GM19438 (cell line): ENCODE measurements around the gene SPATA32.
"Not testable (repeated sequence)": the region's sequence is repeated elsewhere in the genome, so short reads cannot be mapped to it uniquely, and the experiment has no call there.

Source experiments
- ATAC-seq: cut with Tn5 transposase; IDR thresholded peaks from one replicate; pipeline ENCODE4 v1.9.1; 2021; ENCODE audit warnings: low read depth; ENCODE audit not compliant: unreplicated experiment

Gene SPATA32, protein sequence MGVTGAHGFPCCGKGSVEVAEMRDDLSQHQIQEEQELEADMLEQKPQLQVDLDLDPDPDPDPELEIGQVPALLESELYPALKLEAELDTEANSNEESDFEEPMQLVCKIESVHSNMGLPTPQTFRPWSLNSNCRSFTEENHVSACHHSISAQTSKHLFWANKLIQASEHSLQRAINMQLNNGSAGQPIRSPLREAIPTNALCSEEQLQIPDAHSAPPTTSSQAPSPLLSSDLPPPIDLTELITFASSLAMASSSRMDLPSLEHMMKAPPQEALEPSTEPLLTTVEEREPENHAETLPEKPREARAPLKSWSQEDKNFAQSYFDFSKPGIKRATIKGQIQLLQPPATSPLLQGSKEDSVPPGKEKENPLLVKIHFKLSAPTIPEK

DNA sequence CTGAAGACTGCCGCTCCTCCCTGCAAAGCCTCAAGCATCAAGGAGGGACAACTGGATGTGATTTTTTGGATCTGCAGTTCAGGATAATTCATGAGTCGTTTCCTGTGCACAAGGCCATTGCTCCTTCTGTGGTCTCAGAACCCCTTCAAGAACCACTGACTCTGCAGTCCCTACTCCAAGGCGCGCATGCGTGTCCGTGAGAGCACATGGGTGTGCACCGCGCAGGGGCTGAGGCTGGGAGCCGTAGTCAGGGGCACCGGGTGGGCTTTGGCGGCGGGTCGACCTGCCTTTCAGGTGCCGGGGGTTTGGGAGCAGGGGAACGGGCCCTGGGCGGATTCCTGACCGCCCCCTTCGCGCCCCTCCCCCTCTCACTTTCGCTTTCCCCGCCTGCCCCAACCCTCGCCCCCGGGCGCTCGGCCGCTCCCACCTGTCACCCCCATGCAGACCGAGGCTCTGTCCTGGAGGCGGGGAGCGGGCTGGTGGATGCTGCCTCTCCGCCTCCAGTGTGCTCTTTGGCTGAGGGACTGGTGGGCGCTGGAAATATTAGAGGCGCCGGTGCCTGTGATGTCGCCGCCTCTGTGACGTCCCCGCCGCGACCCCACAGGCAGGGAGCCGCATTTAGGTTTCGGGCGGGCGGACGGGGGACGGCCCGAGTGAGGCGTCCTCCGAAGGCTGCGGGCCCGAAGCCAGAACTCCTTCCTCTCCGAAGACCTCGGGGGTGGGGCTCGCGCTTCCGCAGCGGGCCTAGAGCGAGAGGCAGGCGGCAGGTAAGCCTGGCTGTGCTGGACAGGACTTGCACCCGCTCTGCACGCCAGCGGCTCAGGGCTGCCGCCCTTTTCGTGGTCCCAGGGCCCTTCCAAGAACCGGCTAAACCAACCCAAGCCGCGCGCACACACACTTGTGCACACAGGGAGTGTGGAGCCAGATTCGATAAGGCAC, at the start of gene SPATA32:
SPATA32 (minus strand) TSS at position 518 of the 939 bp plus-strand sequence; CDS start at position 440, 78 bp downstream.
- ATAC-seq = no peak

DNA sequence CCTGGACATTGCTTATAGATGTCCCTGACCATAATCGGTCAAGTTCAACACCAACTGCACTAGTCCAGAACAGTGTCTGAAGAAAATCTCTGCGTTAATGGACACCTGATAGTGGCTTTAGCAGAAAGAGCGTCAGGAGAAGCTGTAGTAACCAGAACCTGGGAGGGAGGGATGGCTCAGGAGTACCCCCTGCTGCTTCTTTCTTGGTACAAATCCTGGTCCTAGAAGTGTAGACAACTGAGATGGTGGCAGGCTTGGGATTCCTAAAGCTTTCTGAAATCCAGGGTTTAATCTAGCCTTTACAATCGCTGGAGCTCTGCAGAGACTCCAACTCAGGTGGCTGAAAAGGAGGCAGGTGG, 49.5 kb upstream of the SPATA32 start:
- ATAC-seq = no peak

DNA sequence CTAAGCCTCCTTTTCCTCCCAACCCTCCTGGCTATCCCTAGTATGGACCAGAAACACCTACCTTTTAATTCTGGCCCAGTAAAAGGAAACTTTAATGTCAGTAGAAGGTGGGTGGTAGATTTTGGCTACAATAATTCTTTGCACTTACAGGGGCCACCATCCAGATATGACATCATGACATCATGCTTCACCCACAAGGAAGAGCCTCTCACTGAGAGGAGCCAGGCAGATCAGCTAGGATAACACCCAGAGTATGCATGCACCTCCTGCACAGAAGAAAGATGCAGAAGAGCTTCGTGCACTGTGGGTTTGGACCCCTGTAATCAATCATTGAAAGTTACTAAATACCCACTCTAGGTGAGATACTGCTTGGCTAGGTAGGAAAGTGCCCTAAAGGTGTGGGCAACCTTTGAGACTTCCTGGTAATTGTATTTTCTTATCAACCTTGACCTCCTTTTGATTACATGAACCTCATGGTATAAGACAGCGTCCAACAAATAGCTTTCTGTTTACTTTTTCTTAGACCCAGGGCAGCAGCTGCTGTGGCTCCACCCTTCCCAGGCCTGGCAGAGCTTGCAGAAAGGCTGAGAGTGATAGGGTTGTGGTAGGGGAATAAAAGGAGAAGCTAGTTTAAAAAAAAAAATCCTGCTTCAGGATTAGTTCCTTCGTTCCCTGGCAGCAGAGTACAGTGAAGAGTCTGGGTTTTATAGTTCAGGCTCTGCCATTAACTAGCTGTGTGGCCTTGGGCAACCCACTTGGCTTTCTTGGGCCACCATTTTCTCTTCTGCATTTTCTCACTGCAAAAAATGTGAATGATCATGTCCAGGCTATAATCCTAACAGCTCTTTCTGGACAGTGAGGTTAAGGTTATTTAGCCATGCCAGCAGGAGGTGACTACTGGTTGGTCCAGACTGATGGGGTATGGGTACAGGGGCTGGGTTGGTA, 48.8 kb upstream of the SPATA32 start:
- no peak for ATAC-seq

DNA sequence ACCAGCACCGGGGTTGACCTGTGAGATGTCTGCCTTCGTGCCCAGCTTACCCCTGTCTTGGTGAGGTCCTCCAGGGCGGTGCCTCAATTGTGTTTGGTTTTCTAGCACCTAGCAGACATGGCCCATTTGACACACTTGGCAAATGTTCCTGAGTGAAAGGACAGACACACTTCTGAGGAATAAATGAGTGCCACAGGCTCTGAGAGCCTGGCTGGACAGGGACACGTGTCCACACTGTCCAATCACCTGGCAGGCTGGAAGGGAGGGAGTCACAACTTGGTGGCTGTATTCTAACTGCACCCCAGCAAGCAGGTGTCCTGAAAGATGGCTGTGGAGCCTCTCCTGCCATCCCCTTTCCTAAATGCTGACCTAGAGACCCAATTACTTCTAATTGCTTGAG, 47.5 kb upstream of the SPATA32 start:
- no peak for ATAC-seq

DNA sequence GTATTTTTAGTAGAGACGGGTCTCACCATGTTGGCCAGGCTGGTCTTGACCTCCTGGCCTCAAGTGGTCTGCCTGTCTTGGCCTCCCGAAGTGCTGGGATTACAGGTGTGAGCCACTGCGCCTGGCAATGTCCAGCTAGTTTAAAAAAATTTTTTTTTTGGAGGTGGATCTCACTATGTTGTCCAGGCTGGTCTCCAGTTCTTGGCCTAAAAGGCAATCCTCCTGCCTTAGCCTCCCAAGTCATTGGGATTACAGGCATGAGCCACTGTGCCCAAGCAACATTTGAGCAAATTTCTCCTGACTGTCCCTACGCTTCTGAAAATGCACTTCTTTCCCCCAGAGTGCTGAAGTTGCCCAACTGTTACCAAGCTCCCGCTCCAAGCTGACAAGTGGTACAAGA, 46.9 kb upstream of the SPATA32 start:
- no peak for ATAC-seq

DNA sequence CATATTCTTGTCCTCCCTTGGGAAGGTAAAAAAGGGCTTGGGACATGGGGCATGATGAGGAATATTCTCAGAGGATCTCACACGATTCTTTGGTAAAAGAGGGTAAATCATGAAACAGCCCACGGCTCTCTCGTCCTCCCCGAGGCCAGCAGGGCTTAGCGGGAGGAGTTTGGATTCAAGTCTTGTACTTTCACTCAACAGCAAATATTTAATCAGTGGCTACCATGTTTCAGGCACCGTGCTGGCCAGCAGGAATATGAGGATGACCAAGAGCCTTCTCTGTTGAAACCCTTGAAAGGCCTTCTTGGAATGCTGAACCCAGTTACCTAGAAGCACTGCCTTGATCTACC, 46.1 kb upstream of the SPATA32 start:
- no peak for ATAC-seq

DNA sequence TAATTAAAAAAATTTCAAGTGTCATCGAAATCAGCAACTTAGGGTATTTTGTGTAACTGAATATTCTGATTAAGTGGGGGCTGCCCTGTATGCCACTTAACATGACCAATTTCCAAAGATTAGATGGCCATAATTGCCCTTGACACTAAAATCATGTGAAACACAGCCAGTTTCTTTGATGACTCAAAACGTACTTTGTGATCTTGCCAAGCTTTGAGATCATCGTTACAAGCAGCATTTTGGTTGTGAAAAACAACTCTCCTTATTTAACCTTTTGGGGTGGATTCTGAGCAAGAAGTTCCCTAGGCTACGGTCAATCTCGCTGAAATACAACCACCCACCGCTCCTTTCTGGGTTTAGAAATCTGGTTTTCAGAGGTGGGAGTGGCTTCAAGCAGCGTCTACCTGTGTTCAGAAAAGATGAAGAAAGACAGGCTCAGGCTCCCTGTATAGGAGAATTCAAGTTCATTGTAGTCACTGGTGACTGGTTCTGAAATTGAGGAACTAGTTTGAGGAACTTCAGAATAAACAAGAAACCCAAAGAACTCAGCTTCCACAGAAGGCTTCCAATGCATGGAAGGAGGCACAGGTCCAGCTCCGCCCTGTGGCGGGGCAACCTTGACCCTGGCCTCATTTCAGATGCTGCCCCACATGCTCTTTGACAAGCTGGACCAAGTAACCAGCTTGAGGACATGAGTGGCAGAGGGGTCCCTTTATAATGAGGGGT, 45.6 kb upstream of the SPATA32 start:
- ATAC-seq = no peak

DNA sequence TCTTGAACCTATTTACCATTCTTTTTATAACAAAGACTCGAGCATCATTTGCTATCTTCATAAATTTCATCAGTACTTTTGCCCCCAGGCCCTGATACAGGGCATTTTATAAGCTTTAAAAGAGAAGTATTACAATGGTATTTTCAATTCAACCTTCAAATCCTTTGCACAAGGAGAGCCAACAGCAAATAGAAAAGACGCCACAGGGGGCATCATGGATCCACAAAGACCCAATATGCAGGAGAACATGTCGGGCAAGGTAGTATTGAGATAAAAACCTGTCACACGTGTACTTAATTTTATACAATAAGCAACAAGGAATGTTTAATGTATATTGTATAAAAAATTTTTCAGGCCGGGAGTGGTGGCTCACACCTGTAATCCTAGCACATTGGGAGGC, 44.7 kb upstream of the SPATA32 start:
- no peak for ATAC-seq

DNA sequence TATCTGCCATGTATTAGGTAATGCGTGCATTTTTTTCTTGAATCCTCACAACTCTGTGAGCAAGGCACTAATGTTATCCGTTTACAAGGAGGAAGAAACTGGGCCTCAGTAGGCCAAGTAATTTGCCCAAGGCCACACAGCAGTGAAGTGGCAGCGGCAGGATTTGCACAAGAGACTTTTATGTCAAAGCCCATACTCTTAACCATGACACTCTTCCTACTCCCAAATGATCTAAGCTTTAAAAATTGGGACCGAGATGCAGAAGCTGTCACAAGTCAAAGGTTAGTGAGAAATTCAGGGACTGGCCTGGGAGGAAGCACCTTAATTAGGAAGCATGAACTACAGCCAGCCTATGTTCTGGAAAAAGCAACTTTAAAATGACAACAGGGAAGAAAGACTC, 44.2 kb upstream of the SPATA32 start:
- no peak for ATAC-seq

DNA sequence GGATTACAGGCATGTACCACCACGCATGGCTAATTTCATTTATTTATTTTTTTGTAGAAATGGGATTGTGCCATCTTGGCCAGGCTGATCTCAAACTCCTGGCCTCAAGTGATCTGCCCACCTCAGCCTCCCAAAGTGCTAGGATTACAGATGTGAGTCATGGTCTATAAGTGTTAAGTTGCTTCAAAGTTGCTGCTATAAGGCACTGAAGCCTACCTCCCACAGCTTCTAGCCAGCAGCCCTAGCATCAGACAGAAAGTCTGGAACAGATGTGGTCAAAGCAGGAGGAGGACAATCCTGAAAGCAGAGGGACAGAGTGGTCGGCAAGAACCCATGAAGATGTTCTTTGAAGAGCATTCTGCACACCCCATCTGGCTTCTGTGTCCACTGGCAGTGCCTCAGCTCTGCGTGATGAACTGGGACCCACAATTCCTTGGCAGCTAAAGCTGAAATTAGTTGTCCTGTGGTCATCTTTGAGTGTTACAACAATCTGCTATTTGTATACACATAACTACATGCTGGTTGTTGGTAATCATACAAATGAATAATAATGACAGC, 43.7 kb upstream of the SPATA32 start:
- ATAC-seq = no peak

DNA sequence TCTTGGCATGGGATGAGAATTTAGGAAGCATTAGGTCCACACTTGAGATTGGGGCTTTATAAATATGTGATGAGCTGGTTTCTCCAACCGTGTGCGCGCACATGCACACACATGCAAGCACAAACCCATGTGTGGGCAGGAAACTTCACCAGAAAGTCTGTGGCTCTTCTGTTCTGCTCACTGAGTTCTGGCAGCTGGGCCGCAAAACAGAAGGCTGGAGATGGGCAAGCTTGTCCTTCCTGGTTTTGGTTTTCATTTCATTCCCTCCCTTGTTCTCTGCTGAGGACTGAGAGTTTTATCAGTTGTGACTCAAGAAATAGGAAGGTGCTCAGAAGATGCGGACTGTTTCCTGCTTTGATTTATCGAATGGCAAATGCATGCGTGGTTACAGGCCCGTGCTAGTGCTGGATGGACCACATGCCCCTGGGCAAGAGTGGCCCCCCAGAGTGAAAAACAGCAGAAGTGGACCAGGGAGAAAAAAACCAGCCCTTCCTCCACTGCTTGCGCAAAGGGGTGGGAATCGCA, 40.8 kb upstream of the SPATA32 start:
- ATAC-seq = no peak

DNA sequence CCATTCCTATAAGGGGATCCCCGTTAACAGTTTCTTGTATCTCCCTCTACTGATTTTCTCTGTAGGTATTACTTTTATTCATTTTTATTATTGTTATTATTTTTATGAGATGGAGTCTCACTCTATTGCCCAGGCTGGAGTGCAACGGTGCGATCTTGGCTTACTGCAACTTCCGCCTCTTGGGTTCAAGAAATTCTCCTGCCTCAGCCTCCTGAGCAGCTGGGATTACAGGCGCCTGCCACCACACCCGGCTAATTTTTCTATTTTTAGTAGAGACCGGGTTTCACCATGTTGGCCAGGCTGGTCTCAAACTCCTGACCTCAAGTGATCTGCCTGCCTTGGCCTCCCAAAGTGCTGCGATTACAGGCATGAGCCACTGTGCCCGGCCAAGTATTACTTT, 40.3 kb upstream of the SPATA32 start:
- ATAC-seq = not testable (repeated sequence)

DNA sequence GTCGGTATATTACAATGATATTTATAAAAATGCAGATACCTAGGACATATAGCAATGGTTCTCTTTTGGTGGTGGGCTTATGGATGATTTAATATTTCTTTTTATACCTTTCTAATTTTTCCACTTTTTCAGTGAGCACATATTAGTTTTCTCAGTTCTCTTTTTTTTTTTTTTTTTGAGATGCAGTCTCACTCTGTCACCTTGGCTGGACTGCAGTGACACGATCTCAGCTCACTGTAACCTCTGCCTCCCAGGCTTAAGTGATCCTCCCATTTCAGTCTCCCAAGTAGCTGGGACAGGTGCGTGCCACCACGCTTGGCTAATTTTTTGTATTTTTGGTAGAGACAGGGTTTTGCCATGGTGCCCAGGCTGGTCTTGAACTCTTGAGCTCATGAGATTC, 39.8 kb upstream of the SPATA32 start:
- no peak for ATAC-seq

DNA sequence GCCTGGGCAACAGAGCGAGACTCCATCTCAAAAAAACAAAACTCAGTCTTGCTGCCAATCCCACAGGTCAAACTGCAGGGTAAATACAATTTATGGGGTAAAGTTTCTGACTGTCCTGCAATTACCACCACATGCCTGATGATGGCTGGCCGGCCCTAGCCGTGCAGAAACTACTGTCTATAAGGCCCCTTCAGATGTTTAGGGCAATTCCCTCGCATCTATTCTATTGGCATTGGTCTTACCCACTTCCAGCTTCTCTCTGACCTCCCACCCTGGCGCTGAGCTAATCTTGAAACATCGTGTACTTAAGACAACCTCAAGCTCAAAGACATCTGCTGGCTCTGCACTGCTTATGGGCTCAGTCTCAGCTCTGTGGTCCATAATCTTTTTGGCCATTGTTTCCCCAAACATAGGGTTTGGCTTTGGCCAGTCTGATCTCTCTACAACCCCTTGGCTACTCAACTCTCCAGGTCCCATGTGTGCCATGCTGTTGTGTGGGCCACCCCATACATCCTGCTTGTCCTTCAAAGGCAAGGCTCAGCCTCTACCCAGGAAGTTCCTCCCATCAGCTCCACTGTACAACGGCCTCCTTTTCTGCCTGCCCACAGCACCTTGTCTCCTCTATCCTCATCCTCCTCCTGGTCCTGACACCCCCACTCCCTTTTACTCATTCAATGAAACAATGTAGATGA, 38.3 kb upstream of the SPATA32 start:
- ATAC-seq = no peak

DNA sequence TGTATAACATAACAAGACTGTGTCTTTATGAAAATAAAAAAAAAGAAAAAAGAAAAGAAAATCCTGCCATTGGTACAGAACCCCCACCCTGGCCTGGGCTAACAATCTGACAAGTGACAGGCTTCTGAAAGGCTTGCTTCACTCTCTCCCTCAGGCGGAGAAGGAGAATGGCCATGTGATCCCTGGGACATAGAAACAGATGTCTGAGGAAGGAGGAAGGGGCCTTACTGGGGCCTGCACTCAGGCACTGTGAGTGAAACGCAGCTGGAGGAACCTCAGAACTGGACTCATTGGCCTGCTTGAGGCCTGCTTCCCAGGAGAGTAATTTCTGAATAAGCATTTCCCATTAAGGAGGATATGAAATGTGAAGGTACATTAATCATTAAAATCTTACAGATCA, 37.5 kb upstream of the SPATA32 start:
- no peak for ATAC-seq

DNA sequence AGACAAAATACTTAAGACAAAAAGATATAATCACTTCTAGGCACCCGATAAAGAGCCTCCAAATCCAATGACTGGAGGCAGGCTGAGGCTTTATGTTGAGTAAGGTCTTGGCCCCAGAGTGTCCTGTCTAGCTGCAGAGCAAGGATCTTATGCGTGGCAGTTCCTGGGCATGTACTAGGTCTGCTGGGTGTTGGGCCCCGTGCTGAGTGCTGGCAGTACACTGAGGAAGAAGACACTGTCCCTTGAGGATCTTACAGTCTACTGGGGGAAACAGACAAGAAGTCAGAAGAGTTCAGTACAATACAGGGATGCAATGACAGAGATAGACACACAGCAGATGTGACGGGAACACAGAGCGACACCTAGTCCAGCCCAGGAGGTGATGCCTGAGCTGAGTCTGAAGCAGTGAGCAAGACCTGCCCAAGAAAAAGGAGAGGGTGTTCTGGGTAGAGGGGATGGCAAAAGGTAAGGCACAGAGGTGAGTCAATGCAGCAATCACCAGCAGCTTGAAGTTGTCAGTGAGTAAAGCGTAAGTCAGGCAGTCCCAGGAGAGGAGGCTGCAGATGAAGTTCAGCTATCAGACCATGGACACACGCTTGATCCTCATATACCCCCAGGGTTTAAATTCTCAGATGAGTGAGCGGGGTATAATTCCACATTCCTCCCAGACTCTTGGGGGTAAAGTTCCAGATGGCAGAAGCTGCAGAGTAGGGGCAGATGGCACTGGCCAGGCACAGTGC, 36.8 kb upstream of the SPATA32 start:
- no peak for ATAC-seq

DNA sequence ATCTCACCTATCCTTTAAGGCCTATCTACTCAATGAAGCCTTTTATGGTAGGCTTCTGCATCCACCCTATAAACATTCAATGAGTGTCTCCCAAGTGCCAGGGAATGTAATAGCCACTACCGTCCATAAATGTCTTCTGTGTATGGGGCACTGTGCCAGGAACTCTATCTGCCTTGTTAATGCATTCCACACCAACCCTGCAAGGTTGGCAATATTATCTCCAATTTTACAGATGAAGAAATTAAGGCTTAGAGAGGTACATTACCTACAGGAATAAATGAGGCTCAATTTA, 34.9 kb upstream of the SPATA32 start:
- no peak for ATAC-seq

DNA sequence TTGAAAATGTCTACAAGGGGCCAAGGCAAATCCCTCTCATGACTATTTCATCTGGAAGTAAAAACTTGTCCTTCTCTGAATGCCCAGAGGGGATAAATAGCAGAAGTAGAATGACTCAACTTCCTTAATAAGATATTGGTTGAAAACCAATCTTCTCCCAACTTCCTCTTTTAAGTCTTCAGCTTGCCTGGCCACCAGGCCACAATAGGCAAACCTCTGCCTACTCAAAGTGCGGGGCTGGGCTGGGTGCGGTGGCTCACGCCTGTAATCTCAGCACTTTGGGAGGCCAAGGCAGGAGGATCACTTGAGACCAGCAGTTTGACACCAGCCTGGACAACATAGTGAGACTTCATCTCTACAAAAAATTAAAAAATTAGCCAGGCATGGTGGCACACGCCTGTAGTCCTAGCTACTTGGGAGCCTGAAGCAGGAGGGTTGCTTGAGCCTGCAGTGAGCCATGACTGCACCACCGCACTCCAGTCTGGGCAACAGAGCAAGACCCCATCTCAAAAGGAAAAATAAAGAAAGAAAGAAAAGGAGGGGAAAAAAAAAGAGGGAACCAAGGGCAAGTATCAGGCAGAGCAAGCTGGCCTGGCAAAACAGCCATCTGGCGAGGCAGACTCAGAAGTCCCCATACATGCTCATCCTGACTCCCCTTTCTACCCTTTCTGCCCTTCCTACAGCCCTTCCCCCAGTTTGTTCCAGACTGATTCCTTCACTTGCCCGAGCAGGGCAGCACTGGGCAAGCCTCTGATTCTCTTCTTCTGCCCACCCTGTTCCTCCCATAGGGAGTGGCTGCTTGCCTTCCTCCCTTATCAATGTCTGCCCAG, 34.3 kb upstream of the SPATA32 start:
- no peak for ATAC-seq
